ENCODE results near the gene EBF4. TPM values are rescaled to one million over a fixed set of nuclear protein-coding genes. Genes with fewer than 3 reads are reported as not detected.
"Not testable (repeated sequence)": the region's sequence is repeated elsewhere in the genome, so short reads cannot be mapped to it uniquely, and the experiment has no call there.

EBF4 gene
- total RNA-seq, 1 donor from 2014 or later = 4.8 TPM

DNA sequence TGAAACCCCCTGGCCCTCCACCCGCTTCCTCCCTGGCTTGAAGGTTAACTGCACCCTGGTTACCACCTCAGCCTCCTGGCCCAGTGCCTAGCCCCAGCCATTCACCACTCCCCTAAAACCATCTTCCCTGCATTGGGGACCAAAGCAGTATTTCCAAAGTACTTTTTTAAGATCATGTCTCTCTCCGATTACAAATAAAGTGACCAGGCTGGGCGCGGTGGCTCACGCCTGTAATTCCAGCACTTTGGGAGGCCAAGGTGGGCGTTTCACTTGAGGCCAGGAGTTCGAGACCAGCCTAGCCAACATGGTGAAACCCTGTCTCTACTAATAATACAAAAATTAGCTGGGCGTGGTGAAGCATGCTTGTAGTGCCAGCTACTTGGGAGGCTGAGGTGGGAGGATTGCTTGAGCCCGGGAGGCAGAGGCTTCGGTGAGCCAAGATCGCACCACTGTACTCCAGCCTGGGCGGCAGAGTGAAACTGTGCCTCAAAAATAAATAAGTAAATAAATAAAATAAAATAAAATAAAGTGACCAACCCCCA lies 3.5 kb downstream of the EBF4 start:
- intact Hi-C loops (cut with DNase I) = loop anchor here (10.0 kb wide), 1 partner anchor 169 kb away; no protein-coding TSS in a partner anchor
- not testable (repeated sequence) for DNase-seq (ENCODE audit: low spot score)

DNA sequence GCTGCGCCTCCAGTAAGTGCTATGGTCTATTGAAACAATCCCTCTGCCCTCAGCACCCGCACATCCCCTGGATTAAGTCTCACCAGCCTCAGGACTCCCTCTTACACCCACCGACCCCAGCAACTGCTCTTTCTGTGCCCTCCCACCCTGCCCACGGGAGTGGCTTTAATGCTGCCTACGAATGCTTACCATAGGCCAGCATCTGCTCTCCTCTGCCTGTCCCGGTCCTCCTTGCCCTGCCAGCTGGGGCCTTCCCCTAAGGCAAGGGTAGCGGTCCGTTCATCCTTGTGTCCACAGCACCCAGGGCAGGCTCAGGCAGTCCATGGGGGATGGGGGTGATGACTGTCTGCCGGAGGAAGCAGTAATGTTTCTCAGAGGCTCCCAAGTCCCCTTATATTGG lies 4.1 kb downstream of the EBF4 start:
- intact Hi-C loops (cut with DNase I) = loop anchor here (10.0 kb wide), 1 partner anchor 168 kb away; no protein-coding TSS in a partner anchor

DNA sequence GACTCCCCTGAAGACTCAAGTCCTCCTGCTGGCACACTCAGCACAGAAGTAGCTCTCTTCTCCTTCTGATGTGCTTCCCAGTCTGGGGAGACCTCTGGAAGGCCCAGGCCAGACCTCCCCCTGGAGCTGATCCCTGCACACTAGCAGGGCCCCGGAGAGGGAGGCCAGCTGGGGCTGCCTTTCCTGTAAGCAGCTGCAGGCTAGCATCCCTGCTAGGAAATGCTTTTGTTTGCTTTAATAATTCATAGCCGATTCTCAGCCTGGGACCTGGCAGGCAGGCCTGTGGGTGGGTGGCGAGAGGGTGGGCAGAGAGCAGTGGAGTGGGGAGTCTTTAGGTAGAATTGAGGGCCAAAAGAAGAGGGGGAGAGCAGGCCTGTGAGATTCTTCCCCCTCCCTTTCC lies 5.2 kb downstream of the EBF4 start:
- no peak for DNase-seq (ENCODE audit: low spot score)
- intact Hi-C loops (cut with DNase I) = loop anchor here (10.0 kb wide), 1 partner anchor 167 kb away; no protein-coding TSS in a partner anchor

More for the DNA sequence above, 4.1 kb downstream of the EBF4 start:
- no peak for DNase-seq (ENCODE audit: low spot score)

DNA sequence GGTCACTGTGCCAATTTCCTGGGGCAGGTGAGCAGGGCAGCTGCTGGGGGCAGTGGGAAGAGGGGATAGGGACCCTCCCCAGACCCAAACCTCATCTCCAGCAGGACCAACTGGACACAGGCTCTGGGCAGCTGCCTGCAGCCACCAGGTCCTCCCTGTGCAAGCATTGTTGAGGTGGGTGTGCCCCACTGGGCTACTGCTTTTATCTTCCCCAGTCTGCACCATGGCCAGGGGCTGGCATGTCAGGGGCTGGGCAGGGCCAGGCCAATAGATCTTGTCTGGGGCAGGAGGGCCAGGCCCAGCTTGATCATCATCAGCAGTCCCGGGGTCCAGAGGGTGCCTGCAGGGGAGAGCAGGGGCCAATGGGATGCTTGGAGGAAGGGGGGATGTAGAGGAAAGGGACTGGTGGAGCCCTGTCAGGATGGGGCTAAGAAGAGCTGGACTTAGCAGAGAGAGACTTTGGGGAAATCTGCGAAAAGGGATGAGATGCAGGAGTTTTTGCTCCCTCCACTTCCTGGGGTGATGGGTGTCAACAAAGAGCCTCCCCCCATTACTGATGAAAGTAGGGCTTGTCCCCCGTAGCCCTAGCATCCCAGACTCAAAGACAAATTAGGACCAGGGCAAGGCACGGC lies 5.7 kb downstream of the EBF4 start:
- intact Hi-C loops (cut with DNase I) = loop anchor here (10.0 kb wide), 1 partner anchor 166 kb away; no protein-coding TSS in a partner anchor
- no peak for DNase-seq (ENCODE audit: low spot score)

DNA sequence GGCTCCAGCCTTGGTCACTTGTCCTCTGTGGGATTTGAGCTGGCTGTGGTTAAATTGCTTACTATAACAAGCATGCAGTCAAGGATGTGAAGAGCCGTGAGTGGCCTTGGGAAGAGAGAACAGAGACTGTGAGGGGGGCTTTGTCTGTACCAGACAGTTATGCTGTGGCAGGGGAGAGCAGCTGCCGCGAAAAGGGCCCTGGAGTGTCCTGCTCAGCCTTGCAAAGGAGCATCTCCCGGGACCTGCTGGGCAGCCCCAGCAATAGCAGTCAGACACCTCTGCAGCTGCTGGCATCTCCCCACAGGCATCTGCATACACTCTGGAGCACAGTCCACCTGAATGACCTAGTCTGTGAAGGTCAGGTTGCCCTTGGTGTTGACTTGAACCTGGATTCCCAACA lies 6.3 kb downstream of the EBF4 start:
- intact Hi-C loops (cut with DNase I) = loop anchor here (10.0 kb wide), 1 partner anchor 166 kb away; no protein-coding TSS in a partner anchor
- no peak for DNase-seq (ENCODE audit: low spot score)

DNA sequence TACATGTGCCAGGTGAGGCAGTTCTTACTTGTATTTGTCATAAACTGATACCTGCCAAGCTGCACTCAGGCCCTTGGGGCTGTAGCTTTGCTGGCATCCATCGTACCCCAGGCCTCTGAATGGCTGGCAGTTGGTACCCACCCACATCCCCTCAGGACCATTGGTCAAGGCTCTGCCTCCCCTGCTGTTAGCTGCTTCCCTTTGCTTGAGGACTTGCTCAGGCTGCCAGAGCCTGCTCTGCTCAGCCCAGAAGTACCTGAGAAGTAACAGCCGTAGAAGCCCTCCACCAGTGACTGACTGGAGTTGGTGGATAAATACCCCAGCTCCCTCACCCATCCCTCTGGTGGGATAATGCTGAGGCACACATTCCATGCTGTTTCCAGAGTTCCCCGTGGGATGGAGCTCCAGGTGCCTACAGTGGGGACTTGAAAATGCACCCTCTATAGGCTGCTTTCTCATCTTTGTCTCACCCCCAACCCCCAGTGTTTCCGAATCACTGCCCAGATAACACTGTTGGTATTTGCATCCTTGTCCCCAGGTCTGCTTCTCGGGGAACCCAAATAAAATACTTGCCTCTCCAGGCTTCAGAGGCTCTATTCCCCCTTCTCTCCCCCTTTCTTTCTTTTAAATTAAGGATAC lies 7.3 kb downstream of the EBF4 start:
- no peak for DNase-seq (ENCODE audit: low spot score)
- intact Hi-C loops (cut with DNase I) = loop anchor here (10.0 kb wide), 1 partner anchor 165 kb away; no protein-coding TSS in a partner anchor

DNA sequence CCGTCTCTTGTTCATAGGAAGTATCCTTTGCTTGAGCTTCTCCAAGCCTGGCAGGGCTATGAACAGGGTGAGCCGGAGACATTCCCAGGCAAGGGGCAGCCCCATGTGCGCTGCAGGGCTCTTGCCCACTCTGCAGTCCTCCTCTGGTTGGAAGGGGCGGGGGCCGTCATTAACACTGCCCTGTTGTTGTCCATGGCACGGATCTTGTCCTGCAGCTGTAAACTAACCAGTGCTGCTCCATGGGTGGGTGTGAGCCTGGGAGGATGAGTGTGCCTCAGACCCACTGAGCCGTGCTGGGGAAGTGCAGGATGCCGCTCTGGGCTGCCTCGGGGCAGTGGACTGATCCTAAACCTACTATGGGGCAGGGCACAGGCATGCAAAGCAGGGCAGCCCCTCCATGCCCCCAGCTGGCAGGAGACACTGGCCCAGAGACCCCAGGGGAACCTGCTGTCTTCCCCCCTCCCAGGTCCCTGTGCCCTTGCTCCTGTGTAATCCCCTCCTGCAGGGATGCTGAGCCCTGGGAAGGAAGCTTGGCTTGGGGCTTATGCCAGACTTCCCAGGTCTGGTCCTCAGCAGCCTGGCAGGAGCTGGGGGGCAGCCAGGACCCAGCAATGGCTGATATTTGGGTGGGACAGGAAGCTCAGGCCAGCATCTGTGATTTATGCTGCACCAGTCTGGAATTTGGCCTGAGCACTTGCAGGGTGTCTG lies 8.5 kb downstream of the EBF4 start:
- intact Hi-C loops (cut with DNase I) = no loop called here
- no peak for DNase-seq (ENCODE audit: low spot score)

DNA sequence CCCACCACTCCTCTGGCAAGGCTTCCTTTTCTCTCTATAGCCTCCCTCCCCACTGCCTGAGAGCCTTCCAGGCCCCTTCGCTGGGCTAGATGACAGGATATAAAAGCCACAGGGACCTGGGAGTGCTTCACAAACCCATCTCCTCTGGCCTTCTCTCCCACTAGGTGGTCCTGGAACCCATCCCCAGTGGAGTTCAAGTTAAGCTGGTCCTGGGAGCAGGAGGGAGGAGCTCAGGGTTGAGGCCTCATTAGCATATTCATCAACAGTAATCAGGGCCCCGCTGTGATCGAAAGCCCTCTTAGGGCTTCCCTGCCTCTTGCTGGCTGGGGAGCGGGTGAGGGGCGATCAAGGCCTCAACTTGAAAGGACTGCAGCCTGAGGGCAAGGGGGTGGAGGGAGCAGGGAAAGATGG lies 9.1 kb downstream of the EBF4 start:
- no peak for DNase-seq (ENCODE audit: low spot score)
- intact Hi-C loops (cut with DNase I) = no loop called here

DNA sequence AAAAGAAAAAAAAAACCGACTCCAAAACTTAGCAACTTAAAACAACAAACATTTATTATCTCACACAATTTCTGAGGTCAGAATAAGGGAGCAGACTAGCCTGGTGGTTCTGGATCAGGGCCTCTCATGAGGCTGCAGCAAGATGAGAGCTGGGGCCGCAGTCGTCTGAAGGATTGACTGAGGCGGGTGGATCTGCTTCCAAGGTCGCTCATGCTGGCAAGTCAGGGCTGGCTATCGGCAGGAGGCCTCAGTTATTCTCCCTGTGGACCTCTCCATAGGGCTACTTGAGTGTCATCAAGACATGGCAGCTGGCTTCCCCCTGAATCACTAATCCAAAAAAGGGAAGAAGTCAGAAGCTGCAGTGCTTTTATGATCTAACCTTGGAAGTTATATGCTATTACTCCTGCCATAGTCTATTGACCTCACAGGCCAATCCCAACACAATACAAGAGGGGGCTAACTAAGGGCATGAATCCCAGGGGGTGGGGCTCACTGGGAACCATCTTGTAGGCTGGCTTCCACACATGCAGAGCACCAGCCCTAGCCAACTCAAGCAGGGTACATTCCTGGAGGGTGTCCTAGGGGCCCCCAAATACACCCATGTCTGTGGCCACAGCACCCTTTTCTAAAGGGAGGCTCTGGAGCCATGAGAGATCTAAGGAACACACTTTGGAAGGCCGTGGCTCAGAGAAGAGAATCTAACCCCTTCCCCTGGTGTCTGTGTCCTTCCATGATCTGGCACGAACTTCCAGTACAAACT lies 11.3 kb downstream of the EBF4 start:
- DNase-seq (ENCODE audit: low spot score) = no peak
- intact Hi-C loops (cut with DNase I) = no loop called here

DNA sequence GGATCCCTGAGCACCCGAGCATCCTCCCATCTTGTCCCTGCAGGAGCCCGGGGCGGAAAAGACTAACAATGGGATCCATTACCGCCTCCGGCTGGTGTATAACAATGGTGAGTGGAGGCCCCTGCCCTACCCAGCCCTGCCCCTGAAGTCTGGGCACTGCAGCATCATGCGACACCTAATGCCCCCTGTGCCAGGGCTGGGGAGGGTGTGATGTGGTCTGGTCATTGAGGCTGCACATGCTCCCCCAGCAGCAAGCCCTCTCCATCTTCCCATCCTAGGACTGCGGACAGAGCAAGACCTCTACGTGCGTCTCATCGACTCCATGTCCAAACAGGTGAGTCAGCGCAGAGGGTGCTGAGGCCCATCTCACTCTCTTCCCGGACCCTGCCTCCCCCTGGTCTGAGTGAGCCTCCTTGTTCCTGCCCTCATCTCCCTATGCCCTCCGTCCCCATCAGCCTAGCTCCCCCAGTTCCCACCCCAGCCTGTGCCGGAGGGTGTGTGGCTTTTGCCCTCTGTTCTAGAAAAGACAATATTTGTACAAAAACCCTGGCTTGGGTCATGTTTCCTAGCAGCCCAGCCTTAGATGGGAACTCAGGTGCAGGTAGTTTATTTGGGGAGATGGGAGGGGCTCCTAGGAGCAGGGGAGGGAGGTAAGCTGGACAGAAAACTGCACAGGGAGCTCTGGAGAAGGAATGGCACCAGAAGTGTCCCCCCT lies 13.5 kb downstream of the EBF4 start:
- no peak for DNase-seq (ENCODE audit: low spot score)
- intact Hi-C loops (cut with DNase I) = no loop called here

DNA sequence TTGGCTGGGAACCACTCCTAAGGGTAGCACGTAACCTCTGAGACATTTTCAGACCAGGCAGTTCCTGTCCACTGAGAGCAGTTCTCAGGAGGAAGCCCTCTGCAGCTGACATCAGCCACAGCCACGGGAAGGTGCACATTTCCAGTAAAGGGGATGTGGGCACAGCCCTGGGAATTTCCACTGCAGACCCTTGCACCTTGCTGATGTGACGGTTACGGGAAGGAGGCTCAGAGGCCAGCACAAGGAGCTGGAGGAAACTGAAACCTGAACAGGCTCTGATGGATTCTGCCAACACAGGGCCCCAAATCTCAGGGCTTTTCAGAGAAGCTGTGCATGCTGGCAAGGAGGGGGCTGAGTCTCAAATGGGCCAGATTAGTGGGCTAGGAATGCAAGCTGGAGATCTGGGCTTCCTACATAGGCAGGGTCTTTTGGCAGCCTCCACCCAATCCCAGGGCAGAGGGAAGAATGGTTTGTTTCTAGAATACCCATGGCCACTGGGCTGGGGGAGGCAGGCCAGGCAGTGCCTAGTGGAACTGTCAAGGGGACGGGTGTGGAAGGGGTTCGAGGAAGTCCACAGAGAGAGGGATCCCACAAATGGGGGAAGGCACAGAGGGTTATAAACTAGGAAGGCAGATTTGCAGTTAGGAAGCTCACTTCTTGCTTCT lies 14.2 kb downstream of the EBF4 start:
- intact Hi-C loops (cut with DNase I) = no loop called here
- no peak for DNase-seq (ENCODE audit: low spot score)

DNA sequence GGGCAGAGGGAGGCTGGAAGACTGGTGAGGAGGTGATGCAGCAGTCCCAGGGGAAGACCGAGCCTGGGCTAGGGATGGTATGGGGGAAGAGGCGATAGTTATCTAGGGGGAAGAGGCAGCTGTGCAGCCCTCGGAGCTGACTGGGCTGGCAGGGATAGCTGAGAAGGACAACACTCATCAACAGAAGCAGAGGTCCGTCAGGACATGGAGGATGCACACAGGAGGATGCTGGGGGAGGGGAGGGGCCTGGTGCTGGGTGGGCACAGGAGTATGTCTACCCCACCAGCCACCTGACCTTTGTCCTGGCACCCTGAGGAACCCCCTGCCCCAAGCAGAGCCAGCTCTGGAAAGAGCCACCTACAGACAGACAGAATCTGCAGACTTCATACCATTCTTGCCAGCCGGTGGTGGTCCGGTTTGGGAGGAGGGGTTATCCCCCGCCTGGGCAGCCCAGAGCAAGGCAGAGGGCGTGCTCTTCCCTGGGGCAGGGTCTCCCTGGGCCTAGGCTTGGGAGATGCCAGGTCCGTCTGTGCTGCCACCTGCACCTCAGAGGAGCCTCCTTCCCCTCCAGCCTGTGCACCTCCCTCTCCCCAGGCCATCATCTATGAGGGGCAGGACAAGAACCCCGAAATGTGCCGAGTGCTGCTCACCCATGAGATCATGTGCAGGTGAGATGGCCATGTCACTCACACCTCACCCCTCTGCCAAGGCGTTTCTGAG lies 14.9 kb downstream of the EBF4 start:
- DNase-seq (ENCODE audit: low spot score) = no peak
- intact Hi-C loops (cut with DNase I) = no loop called here

DNA sequence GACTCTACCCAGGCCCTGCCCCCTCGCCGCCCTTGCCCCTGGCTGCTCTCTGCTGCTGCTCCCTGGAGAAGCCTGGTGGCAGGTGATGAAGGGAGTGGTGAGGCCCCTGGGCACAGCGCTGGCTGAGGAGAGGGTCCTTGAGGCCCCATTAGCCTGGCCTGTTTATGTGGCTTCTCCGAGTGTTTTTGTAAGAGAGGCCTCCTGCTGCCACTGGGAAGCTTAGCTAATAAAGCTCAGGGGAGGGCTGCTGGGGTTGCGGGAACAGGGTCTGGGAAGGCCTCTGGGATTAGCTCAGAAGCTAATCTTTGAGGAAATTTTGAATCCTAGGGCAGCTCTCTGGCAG lies 15.5 kb downstream of the EBF4 start:
- intact Hi-C loops (cut with DNase I) = no loop called here
- no peak for DNase-seq (ENCODE audit: low spot score)

DNA sequence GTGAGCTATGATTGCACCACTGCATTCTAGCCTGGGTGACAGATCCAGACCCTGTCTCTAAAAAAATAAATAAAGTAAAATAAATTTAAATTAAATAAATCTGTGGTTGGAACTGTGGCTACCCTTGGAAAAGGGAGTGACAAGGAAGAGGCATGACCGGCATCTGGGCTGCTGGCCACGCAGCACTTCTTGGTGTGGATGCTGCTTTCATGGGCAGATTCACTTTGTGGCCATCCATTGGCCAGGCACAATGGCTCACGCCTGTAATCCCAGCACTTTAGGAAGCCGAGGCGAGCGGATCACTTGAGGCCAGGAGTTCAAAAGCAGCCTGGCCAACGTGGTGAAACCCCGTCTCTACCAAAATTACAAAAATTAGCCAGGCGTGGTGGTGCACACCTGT lies 16.1 kb downstream of the EBF4 start:
- intact Hi-C loops (cut with DNase I) = no loop called here
- DNase-seq (ENCODE audit: low spot score) = no peak

DNA sequence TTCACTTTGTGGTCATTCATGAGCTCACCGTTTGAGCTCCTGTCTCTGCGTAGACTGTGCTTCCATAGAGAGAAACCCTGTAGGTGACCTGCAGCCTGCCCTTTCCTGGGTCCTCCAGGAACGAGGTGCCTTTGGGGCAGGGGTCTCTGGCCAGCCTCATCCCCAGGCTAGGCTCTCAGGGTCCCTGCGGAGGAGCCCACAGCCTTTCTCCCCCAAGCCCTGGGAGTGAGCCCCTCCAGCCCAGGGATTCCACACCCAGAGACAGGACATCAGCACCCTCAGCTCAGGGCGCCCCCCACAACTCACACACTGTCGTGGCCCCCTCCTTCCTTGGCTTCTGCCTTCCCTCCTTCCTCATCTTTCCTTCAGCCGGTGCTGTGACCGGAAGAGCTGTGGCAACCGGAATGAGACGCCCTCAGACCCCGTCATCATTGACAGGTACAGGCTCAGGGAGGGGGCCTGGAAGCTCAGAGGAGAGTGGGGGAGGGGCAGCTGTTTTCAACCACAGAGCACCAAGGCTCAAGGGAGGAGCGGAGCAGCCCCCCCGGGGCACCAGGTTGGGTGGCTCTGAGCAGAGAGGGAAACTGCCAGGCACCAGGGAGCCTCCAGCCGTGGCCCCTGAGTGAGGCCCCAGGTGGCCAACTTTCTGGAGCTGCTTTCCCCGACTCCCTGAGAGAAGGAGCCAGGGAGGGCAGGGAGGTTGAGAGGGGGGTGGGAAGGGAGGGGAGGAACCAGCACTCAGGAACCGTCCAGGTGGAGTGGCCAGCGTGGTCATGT lies 16.8 kb downstream of the EBF4 start:
- no peak for DNase-seq (ENCODE audit: low spot score)
- intact Hi-C loops (cut with DNase I) = no loop called here

DNA sequence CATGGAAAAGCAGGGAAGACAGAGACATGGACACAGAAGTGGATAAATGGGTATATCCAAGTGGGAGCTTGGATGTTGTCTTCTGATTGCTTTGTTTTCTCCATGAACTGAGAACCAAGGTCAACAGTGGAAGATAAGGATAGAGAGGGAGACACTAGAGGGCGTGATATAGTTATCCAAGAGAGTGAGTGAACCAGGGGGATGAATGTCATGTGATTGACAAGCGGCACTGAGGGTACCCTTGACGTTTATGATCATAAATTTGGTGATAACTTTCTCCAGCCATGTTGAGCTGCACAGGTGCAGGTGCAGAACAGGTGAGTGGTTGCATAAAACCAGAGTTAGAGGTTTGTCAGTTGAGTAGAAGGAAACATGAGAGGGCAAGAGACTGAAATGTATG lies 20.7 kb downstream of the EBF4 start:
- intact Hi-C loops (cut with DNase I) = no loop called here
- no peak for DNase-seq (ENCODE audit: low spot score)

DNA sequence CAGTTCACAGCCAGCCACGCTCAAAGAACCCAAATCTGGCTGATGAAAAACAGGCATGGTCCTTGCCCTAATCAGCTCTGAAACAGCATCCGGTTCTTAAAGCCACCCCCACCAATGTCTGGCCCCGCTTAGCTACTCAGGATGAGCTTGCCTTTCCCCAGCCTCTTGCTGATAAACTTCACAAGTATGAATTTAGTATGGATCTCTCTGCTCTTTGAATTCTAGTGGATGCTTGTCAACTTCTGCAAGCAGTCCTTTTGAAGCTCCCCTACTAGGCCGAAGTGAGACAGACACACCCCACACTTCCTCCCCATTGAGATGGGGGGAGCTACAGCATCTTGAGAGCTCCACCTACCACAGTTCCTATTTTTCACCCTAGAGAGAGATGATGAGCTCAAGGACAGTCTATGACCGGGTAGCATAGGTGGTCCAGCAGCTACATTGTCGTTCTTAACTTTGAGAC lies 36.7 kb downstream of the EBF4 start:
- intact Hi-C loops (cut with DNase I) = no loop called here
- no peak for DNase-seq (ENCODE audit: low spot score)

Measured in cardiac septum (tissue), 1 donor.